Caco-2 (cell line): ENCODE results near the gene DSCAM. TPM values are rescaled to one million over a fixed set of nuclear protein-coding genes. Genes with fewer than 3 reads are reported as not detected.

Experiments used
- BruUV-seq: library from RNA; stranded (reverse); fragments of 400-500 nt; replicated peaks from 2 replicates; lab custom pipeline; 2021; lab: Mats Ljungman, UMichigan
- CTCF ChIA-PET: fragments of 300-600 bp; sonication (Branson Sonifier 250); formaldehyde crosslinking; loops from one replicate; lab custom pipeline; 2022; ENCODE audit warnings: antibody characterized with exemption; lab: Charles Lee
- POLR2A ChIA-PET: fragments of 300-600 bp; sonication (Branson Sonifier 250); formaldehyde crosslinking; loops from one replicate; lab custom pipeline; 2022; ENCODE audit warnings: antibody characterized with exemption; lab: Charles Lee
- DNase-seq, 2 experiments: peaks; one replicate each; pipeline versions ENCODE4 v3.0.0 to v3.0.0-alpha.2; 2020 to 2022
- H3K27me3 ChIP-seq: replicated peaks from 2 replicates; pipeline ENCODE4 v1.6.0; 2011; ENCODE audit warnings: low read length; ENCODE audit not compliant: control insufficient read depth, insufficient read depth
- H3K36me3 ChIP-seq: 2 replicates; pipeline ENCODE4 v1.5.1; 2011; ENCODE audit warnings: low read length; ENCODE audit not compliant: control insufficient read depth, insufficient read depth
- H3K4me1 ChIP-seq: fragments of 250-450 bp; sonication (Bioruptor Pico); 2 replicates; pipeline ENCODE4 v1.5.1; 2020; ENCODE audit warnings: mild to moderate bottlenecking
- H3K4me3 ChIP-seq: 2 replicates; pipeline ENCODE4 v1.5.1; 2011; ENCODE audit warnings: low read depth, mild to moderate bottlenecking, control low read depth, low read length
- H3K9me3 ChIP-seq: fragments of 250-450 bp; sonication (Bioruptor Pico); 2 replicates; pipeline ENCODE4 v1.5.1; 2020; ENCODE audit warnings: mild to moderate bottlenecking, moderate library complexity
- H3K27ac Mint-ChIP-seq: one replicate; pipeline ENCODE4 v1.8.0; 2022; ENCODE audit warnings: mixed read lengths; ENCODE audit not compliant: unreplicated experiment
- H3K27me3 Mint-ChIP-seq: one replicate; pipeline ENCODE4 v1.8.0; 2022; ENCODE audit warnings: mixed read lengths; ENCODE audit not compliant: insufficient read depth, unreplicated experiment
- H3K36me3 Mint-ChIP-seq: one replicate; pipeline ENCODE4 v1.8.0; 2022; ENCODE audit warnings: mild to moderate bottlenecking, mixed read lengths; ENCODE audit not compliant: insufficient read depth, unreplicated experiment
- H3K4me1 Mint-ChIP-seq: one replicate; pipeline ENCODE4 v1.8.0; 2022; ENCODE audit warnings: low read depth, mixed read lengths; ENCODE audit not compliant: unreplicated experiment
- H3K4me3 Mint-ChIP-seq: one replicate; pipeline ENCODE4 v1.8.0; 2022; ENCODE audit warnings: mild to moderate bottlenecking, moderate library complexity, mixed read lengths; ENCODE audit not compliant: unreplicated experiment
- H3K9me3 Mint-ChIP-seq: one replicate; pipeline ENCODE4 v1.8.0; 2022; ENCODE audit warnings: mixed read lengths; ENCODE audit not compliant: unreplicated experiment
- intact Hi-C: fragments of 100-400 bp; cut with micrococcal nuclease; formaldehyde crosslinking; loops from one replicate; pipeline ENCODE4 v1.10.0; 2022; ENCODE audit not compliant: unreplicated experiment
- total RNA-seq: library from RNA; stranded (reverse); gene quantifications from 2 replicates; pipeline ENCODE4 v1.2.3, GENCODE V29; 2022
- TF ChIP-seq, protein P1 (sequence below), 2 experiments: fragments of 200-600 bp in 1 of 2; IDR thresholded peaks; 1 replicate in 1 of 2; 2 replicates in 1 of 2; pipeline versions ENCODE4 v1.5.1 to v1.8.0; 2011 to 2022; ENCODE audit warnings: antibody characterized with exemption in 1 of 2, control low read depth in 1 of 2, inconsistent platforms in 1 of 2, low read depth in 1 of 2, low read length in 1 of 2, mild to moderate bottlenecking in 1 of 2, moderate library complexity in 1 of 2; ENCODE audit not compliant: insufficient read depth in 1 of 2, severe bottlenecking in 1 of 2, unreplicated experiment in 1 of 2

The DSCAM gene
- total RNA-seq, 1 experiment from 2014 or later, result not detected

DNA sequence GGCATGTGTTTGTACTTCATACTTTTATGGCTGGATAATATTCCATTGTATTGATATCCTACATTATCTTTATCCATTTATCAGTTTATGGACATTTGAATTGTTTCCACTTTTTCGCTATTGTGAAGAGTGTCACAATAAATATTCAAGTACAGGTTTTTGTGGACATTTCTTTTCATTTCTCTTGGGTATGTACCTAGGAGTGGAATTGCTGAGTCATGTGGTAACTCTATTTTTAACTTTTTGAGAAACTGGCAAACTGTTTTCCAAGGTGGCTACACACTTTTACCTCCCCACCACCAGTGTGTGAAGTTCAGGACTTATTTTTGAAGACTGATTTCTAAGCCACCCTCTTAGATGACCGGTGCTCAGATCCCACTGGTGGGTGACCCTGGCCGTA is 39.0 kb upstream of the DSCAM start:
- ChIA-PET CTCF (no interaction called here), POLR2A (no interaction called here)
- H3K4me1 ChIP-seq, result no peaks in the 10 kb centered on the region
- no peaks in the 10 kb centered on the region for H3K27me3 ChIP-seq
- no peak overlapping the region for H3K4me3 Mint-ChIP-seq
- H3K36me3 ChIP-seq, result no peaks in the 10 kb centered on the region
- DNase-seq, result no peak
- peaks cover 8% of the 10 kb centered on the region for H3K27me3 Mint-ChIP-seq
- H3K27ac Mint-ChIP-seq, result no peak overlapping the region
- H3K36me3 Mint-ChIP-seq, result no peaks in the 10 kb centered on the region
- BruUV-seq, result no TSS peak
- no peaks in the 10 kb centered on the region for H3K9me3 ChIP-seq
- H3K4me1 Mint-ChIP-seq, result no peaks in the 10 kb centered on the region
- no peak overlapping the region for H3K4me3 ChIP-seq
- TF ChIP-seq, protein P1, sequence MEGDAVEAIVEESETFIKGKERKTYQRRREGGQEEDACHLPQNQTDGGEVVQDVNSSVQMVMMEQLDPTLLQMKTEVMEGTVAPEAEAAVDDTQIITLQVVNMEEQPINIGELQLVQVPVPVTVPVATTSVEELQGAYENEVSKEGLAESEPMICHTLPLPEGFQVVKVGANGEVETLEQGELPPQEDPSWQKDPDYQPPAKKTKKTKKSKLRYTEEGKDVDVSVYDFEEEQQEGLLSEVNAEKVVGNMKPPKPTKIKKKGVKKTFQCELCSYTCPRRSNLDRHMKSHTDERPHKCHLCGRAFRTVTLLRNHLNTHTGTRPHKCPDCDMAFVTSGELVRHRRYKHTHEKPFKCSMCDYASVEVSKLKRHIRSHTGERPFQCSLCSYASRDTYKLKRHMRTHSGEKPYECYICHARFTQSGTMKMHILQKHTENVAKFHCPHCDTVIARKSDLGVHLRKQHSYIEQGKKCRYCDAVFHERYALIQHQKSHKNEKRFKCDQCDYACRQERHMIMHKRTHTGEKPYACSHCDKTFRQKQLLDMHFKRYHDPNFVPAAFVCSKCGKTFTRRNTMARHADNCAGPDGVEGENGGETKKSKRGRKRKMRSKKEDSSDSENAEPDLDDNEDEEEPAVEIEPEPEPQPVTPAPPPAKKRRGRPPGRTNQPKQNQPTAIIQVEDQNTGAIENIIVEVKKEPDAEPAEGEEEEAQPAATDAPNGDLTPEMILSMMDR (IDR thresholded peaks at IDR 0.05; ENCODE audit: insufficient read depth in 1 of 2, low read depth in 1 of 2, low read length in 1 of 2, severe bottlenecking in 1 of 2, unreplicated experiment in 1 of 2), result no peak
- H3K9me3 Mint-ChIP-seq, result no peaks in the 10 kb centered on the region
- intact Hi-C loops, result no loop called here

DNA sequence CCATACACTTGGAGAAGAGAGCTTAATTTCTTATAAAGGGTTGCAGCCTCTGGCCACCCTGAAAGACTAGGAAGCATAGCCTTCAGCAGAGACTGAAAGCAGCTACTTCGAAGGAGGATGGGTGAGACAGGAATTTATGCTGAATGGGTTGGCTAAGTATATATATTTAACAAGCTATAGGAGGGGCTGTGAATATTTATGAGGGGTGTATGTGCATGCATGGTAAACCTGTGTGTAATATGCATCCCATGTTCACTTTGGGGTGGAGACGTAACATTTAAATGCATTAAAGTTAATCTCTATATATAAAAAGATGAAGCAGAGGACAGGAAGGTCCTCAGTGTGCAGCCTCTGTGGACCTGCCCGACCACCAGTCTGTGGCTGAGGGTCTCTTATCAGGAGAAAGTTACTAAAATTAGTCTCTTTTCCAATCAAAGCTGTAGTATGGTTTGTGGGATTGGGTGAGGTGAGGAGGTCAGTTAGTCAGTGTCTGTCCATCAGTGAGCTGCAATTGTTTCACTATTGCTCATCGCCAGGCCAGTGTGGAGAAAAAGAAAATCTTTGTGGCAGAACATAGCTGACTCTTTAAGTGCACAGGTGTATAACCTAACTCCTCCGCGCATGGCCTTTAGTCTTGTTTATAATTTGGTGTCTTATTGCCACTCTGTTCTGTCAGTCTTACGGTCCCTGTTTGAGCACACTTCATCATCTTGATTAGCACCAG is 35.4 kb upstream of the DSCAM start:
- no peaks in the 10 kb centered on the region for H3K9me3 Mint-ChIP-seq
- Histone ChIP-seq H3K9me3 (no peaks in the 10 kb centered on the region), H3K4me1 (no peaks in the 10 kb centered on the region), H3K36me3 (no peaks in the 10 kb centered on the region), H3K27me3 (no peaks in the 10 kb centered on the region), H3K4me3 (no peak overlapping the region)
- intact Hi-C loops, result no loop called here
- CTCF ChIA-PET, result no interaction called here
- no peak overlapping the region for H3K27ac Mint-ChIP-seq
- no peak for DNase-seq
- no peak overlapping the region for H3K4me3 Mint-ChIP-seq
- POLR2A ChIA-PET, result no interaction called here
- H3K36me3 Mint-ChIP-seq, result no peaks in the 10 kb centered on the region
- BruUV-seq, result no TSS peak
- TF ChIP-seq, protein P1 (IDR thresholded peaks at IDR 0.05; ENCODE audit: insufficient read depth in 1 of 2, low read depth in 1 of 2, low read length in 1 of 2, severe bottlenecking in 1 of 2, unreplicated experiment in 1 of 2), result no peak
- no peaks in the 10 kb centered on the region for H3K4me1 Mint-ChIP-seq
- peaks cover 5% of the 10 kb centered on the region for H3K27me3 Mint-ChIP-seq

DNA sequence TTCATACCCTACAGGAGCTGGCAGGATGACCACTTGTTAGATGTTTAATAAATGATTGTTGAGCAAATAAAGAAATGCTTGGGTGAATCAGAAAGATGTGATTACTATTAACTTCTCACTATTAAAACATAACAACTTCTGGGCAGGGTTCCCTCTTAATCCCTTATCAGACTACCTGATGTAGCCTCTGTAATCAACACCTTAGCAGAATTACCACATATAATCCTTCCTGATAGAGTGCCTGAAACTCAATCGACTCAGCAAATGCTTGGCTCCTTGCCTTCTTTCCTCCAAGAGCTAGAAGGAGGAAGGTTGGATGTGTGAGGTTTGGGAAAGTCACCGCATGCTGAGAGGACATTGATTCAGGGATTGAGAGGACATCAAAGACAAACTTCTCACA is 34.8 kb upstream of the DSCAM start:
- Histone ChIP-seq H3K4me3 (no peak overlapping the region), H3K4me1 (no peaks in the 10 kb centered on the region), H3K27me3 (no peaks in the 10 kb centered on the region), H3K36me3 (no peaks in the 10 kb centered on the region), H3K9me3 (no peaks in the 10 kb centered on the region)
- DNase-seq, result no peak
- H3K4me1 Mint-ChIP-seq, result no peaks in the 10 kb centered on the region
- no peaks in the 10 kb centered on the region for H3K9me3 Mint-ChIP-seq
- ChIA-PET CTCF (no interaction called here), POLR2A (no interaction called here)
- no TSS peak for BruUV-seq
- intact Hi-C loops, result no loop called here
- peaks cover 5% of the 10 kb centered on the region for H3K27me3 Mint-ChIP-seq
- no peak overlapping the region for H3K4me3 Mint-ChIP-seq
- TF ChIP-seq, protein P1 (IDR thresholded peaks at IDR 0.05; ENCODE audit: insufficient read depth in 1 of 2, low read depth in 1 of 2, low read length in 1 of 2, severe bottlenecking in 1 of 2, unreplicated experiment in 1 of 2), result no peak
- no peaks in the 10 kb centered on the region for H3K36me3 Mint-ChIP-seq
- H3K27ac Mint-ChIP-seq, result no peak overlapping the region
